B cell (primary cell): ENCODE results near the gene TMEM253. TPM values are rescaled to one million over a fixed set of nuclear protein-coding genes. Genes with fewer than 3 reads are reported as not detected.

Experiments used
- ATAC-seq: fragments of 200-7000 bp; cut with Tn5 transposase; one replicate; pipeline ENCODE4 v1.10.0; 2021; ENCODE audit warnings: low read depth, mild to moderate bottlenecking, moderate number of reproducible peaks, moderate library complexity
- CTCF ChIA-PET: fragments of 350-600 bp; sonication (Branson Sonifier 250); formaldehyde crosslinking; loops from one replicate; lab custom pipeline; 2021; ENCODE audit warnings: antibody characterized with exemption, inconsistent platforms; lab: Charles Lee
- POLR2A ChIA-PET: fragments of 350-600 bp; sonication (Branson Sonifier 250); formaldehyde crosslinking; loops from one replicate; lab custom pipeline; 2021; ENCODE audit warnings: antibody characterized with exemption; lab: Charles Lee
- DNase-seq: peaks from one replicate; pipeline ENCODE4 v3.0.0; 2013
- H2AFZ ChIP-seq: 2 replicates; pipeline ENCODE4 v1.6.1; 2012; ENCODE audit warnings: mild to moderate bottlenecking, low read depth, low read length; ENCODE audit not compliant: insufficient read depth, poor library complexity, severe bottlenecking
- H3K27ac ChIP-seq, 2 donors: 1 replicate in 1 of 2; 2 replicates in 1 of 2; pipeline ENCODE4 v1.5.1; 2012 to 2013; ENCODE audit warnings: low read length in 2 of 2, mild to moderate bottlenecking in 2 of 2, moderate library complexity in 1 of 2
- H3K27me3 ChIP-seq, 4 experiments: fragments of 200-600 bp in 1 of 4; sonication (generic) in 1 of 4; replicated peaks in 1 of 4; 1 replicate in 2 of 4; 2 replicates in 2 of 4; pipeline versions ENCODE4 v1.6.1 to v1.7.0; 2013 to 2016; ENCODE audit warnings: low read length in 3 of 4, mild to moderate bottlenecking in 2 of 4, mixed read lengths in 1 of 4, moderate library complexity in 1 of 4; ENCODE audit not compliant: insufficient read depth in 4 of 4, control insufficient read depth in 3 of 4; ENCODE audit errors: control extremely low read depth in 1 of 4
- H3K36me3 ChIP-seq, 2 experiments: replicated peaks in 1 of 2; 1 replicate in 1 of 2; 2 replicates in 1 of 2; pipeline versions ENCODE4 v1.6.1 to v1.7.1; 2013; ENCODE audit warnings: low read length in 1 of 2; ENCODE audit not compliant: insufficient read depth in 2 of 2, control insufficient read depth in 1 of 2; ENCODE audit errors: control extremely low read depth in 1 of 2, extremely low read depth in 1 of 2
- H3K4me1 ChIP-seq, 2 donors: fragments of 200-600 bp in 1 of 2; sonication (generic) in 1 of 2; 1 replicate in 1 of 2; 2 replicates in 1 of 2; pipeline versions ENCODE4 v1.5.1 to v1.6.1; 2013 to 2017; ENCODE audit warnings: low read length in 2 of 2; ENCODE audit not compliant: control insufficient read depth in 2 of 2, insufficient read depth in 2 of 2
- H3K4me2 ChIP-seq: replicated peaks from 2 replicates; pipeline ENCODE3; 2012; ENCODE audit warnings: mild to moderate bottlenecking, low read depth, low read length; ENCODE audit not compliant: poor library complexity, severe bottlenecking
- H3K4me3 ChIP-seq, 5 experiments: fragments of 200-600 bp in 1 of 5; sonication (generic) in 1 of 5; 1 replicate in 3 of 5; 2 replicates in 2 of 5; pipeline versions ENCODE4 v1.5.1 to v1.7.0; 2011 to 2016; ENCODE audit warnings: low read length in 4 of 5, mild to moderate bottlenecking in 4 of 5, low read depth in 2 of 5, control low read depth in 1 of 5, moderate library complexity in 1 of 5; ENCODE audit not compliant: insufficient read depth in 1 of 5; ENCODE audit errors: control extremely low read depth in 1 of 5, extremely low read depth in 1 of 5
- H3K79me2 ChIP-seq: fragments of 200-600 bp; sonication (generic); one replicate; pipeline ENCODE4 v1.6.0; 2016; ENCODE audit warnings: low read length; ENCODE audit not compliant: control insufficient read depth, insufficient read depth
- H3K9ac ChIP-seq: fragments of 200-600 bp; sonication (generic); 2 replicates; pipeline ENCODE4 v1.6.1; 2017; ENCODE audit warnings: mild to moderate bottlenecking, low read length, moderate library complexity
- H3K9me3 ChIP-seq, 3 donors: one replicate each; pipeline versions ENCODE4 v1.6.1 to v1.7.1; 2013; ENCODE audit warnings: low read length in 2 of 3; ENCODE audit not compliant: control insufficient read depth in 2 of 3, insufficient read depth in 1 of 3; ENCODE audit errors: control extremely low read depth in 1 of 3
- H4K20me1 ChIP-seq: 2 replicates; pipeline ENCODE4 v1.6.0; 2012; ENCODE audit warnings: mild to moderate bottlenecking, low read length; ENCODE audit not compliant: insufficient read depth, control insufficient read depth, poor library complexity, severe bottlenecking
- H3K27ac Mint-ChIP-seq: one replicate; pipeline ENCODE4 v1.8.0; 2021; ENCODE audit warnings: mixed read lengths
- H3K27me3 Mint-ChIP-seq: one replicate; pipeline ENCODE4 v1.8.0; 2021; ENCODE audit warnings: mixed read lengths
- H3K4me1 Mint-ChIP-seq: one replicate; pipeline ENCODE4 v1.8.0; 2021; ENCODE audit warnings: mixed read lengths
- H3K4me3 Mint-ChIP-seq: one replicate; pipeline ENCODE4 v1.8.0; 2021; ENCODE audit warnings: mixed read lengths
- H3K9me3 Mint-ChIP-seq: one replicate; pipeline ENCODE4 v1.8.0; 2022; ENCODE audit warnings: mixed read lengths; ENCODE audit not compliant: insufficient read depth
- EZH2 ChIP-seq: IDR thresholded peaks from 2 replicates; pipeline ENCODE4 v1.6.1; 2012; ENCODE audit warnings: borderline replicate concordance, low read depth, mild to moderate bottlenecking, moderate library complexity, low read length; ENCODE audit not compliant: insufficient read depth, poor library complexity, severe bottlenecking
- WGBS: methylation state at CpG from one replicate; pipeline ENCODE4 v1.1.5; 2013; ENCODE audit warnings: missing lambda C conversion rate; ENCODE audit not compliant: insufficient coverage; 5-methylcytosine and 5-hydroxymethylcytosine counted together
- intact Hi-C: fragments of 100-400 bp; cut with micrococcal nuclease; formaldehyde crosslinking; loops from one replicate; pipeline ENCODE4 v1.10.0; 2022
- polyA plus RNA-seq: library from polyadenylated mRNA; depleted of rRNA; stranded (reverse); fragments of >200 nt; gene quantifications from 2 replicates; pipeline ENCODE4 v1.2.3, GENCODE V29; 2012
- total RNA-seq, 2 donors: library from RNA; stranded (reverse); fragments of 120-200 nt in 1 of 2; gene quantifications; 1 replicate in 1 of 2; 2 replicates in 1 of 2; pipeline versions ENCODE4 v1.2.3 to v1.2.4, GENCODE V29; 2013 to 2022
- TF ChIP-seq, protein P1 (sequence below): fragments of 200-600 bp; IDR thresholded peaks from one replicate; pipeline ENCODE4 v1.8.0; 2022; ENCODE audit warnings: antibody characterized with exemption, mild to moderate bottlenecking

The TMEM253 gene
- total and polyA plus RNA-seq, 2 donors (not counting 1 experiment from before 2014, with no cell fraction given), result not detected

DNA sequence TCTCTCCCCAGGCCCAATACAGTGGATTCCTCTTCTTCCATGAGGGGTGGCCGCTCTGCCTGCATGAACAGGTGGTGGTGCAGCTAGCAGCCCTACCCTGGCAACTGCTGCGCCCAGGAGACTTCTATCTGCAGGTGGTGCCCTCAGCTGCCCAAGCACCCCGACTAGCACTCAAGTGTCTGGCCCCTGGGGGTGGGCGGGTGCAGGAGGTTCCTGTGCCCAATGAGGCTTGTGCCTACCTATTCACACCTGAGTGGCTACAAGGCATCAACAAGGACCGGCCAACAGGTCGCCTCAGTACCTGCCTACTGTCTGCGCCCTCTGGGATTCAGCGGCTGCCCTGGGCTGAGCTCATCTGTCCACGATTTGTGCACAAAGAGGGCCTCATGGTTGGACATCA is 26.9 kb upstream of the TMEM253 start:
- CTCF ChIA-PET, result interaction anchor here (0.6 to 6.2 kb wide), 3 partner anchors 17 to 174 kb away, joined by 3 to 133 read pairs (median 91); no protein-coding TSS in a partner anchor
- H3K4me1 Mint-ChIP-seq, result peaks cover 39% of the 10 kb centered on the region

More for the DNA sequence above, 26.9 kb upstream of the TMEM253 start:
- intact Hi-C loops, result no loop called here
- H4K20me1 ChIP-seq, result no peaks in the 10 kb centered on the region
- no peak for TF ChIP-seq EZH2
- TF ChIP-seq, protein P1, sequence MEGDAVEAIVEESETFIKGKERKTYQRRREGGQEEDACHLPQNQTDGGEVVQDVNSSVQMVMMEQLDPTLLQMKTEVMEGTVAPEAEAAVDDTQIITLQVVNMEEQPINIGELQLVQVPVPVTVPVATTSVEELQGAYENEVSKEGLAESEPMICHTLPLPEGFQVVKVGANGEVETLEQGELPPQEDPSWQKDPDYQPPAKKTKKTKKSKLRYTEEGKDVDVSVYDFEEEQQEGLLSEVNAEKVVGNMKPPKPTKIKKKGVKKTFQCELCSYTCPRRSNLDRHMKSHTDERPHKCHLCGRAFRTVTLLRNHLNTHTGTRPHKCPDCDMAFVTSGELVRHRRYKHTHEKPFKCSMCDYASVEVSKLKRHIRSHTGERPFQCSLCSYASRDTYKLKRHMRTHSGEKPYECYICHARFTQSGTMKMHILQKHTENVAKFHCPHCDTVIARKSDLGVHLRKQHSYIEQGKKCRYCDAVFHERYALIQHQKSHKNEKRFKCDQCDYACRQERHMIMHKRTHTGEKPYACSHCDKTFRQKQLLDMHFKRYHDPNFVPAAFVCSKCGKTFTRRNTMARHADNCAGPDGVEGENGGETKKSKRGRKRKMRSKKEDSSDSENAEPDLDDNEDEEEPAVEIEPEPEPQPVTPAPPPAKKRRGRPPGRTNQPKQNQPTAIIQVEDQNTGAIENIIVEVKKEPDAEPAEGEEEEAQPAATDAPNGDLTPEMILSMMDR, result no peak
- H3K36me3 ChIP-seq, result no peaks in the 10 kb centered on the region
- peaks cover 0 to 41% (median 11%) of the 10 kb centered on the region in 4 experiments for H3K27me3 ChIP-seq
- no peak overlapping the region for H3K27ac ChIP-seq
- H3K4me3 ChIP-seq, result no peak overlapping the region
- H3K9me3 Mint-ChIP-seq, result no peaks in the 10 kb centered on the region
- H3K79me2 ChIP-seq, result no peaks in the 10 kb centered on the region
- ATAC-seq (no peak), DNase-seq (no peak)
- WGBS, result 86% methylated on average over 9 of the region's 9 CpGs
- POLR2A ChIA-PET, result no interaction called here
- peaks cover 13% of the 10 kb centered on the region for H3K27me3 Mint-ChIP-seq
- H3K4me1 ChIP-seq, result peaks cover 29 to 33% of the 10 kb centered on the region in 2 donors
- no peak overlapping the region for H3K9ac ChIP-seq
- peaks cover 0 to 9% (median 0%) of the 10 kb centered on the region in 3 donors for H3K9me3 ChIP-seq
- H3K27ac Mint-ChIP-seq, result no peak overlapping the region
- no peak overlapping the region for H3K4me3 Mint-ChIP-seq
- H3K4me2 ChIP-seq, result no peak overlapping the region
- H2AFZ ChIP-seq, result no peak overlapping the region
